Activated CD8-positive, alpha-beta memory T cell treated with anti-CD3 and anti-CD28 coated beads, Interleukin-2, amount 50 U/mL, for 4 hours (primary cell): Measurements from ENCODE around the gene ALDH3B1.

Experiments
- DNase-seq: peaks from one replicate; pipeline ENCODE4 v3.0.0-alpha.2; 2020

The ALDH3B1 gene

DNA sequence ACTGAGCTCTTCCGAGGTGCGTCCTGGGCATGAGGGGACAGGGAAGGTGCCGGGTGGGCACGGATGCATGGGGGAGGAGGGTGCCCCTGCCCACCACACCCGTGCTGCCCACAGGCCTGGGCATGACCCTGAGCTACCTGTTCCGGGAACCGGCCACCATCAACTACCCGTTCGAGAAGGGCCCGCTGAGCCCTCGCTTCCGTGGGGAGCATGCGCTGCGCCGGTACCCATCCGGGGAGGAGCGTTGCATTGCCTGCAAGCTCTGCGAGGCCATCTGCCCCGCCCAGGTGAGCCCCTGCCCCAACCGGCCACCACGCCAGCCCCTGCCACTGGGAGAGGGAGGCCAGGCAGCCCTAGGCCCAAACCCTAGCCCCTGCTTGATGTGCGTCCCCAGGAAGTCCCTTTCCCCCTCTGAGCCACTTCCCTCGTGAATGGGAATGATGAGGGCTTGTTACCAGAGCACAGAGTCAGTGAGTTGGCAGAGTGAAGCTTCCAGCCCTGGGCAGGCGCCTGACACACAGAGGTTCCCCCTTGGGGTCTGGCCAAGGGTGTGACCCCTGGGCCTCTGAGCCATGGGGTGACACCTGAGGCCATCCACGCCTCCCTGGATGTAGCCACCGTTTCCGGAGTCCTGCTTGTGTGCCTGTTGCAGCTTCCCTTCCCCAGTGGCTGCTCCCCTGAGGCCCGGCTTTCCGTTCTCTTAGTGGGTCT, 23.0 kb downstream of the ALDH3B1 start:
- DNase-seq = no peak

DNA sequence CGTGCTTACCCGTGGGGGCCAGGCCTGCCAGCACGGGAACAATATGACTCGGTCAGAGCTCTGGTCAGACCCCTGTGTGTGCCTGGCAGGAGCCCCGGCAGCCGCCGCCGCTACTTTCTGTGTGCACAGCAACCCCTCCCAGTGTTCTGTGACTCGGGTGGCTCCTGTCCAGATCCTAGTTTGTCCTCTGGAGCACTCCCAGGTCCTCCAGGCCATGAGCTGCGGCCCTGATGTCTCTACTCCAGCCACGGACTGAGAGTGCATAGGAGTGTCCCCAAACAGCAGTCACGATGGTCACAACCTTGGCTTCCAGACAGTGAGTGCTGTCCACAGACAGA, 23.6 kb downstream of the ALDH3B1 start:
- DNase-seq = no peak

DNA sequence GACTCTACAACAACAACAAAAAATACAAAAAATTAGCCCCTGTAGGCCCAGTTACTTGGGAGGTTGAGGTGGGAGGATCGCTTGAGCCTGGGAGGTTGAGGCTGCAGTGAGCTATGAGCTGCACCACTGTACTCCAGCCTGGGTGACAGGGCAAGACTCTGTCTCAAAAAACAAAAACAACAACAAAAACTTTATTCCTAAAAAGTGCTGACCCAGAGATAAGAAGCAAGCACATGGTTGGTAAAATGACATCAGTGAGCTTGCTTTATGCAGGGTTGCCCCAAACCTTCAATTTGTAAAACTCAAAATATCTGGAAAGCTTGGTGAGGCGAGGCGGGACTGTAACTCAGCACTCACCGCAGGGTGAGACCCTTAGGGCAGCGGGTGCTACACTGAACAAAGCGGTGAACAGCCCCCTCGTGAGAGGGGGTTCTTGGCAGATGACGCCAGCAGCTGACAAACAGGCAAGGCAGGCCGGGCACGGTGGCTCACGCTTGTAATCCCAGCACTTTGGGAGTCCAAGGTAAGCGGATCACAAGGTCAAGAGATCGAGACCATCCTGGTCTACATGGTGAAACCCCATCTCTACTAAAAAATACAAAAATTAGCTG, 25.2 kb downstream of the ALDH3B1 start:
- DNase-seq = no peak

- no peak for DNase-seq
These were observed 26.1 kb downstream of the ALDH3B1 start for GRCh38 chr11:68036141-68036716.

- no peak for DNase-seq
These were observed 26.7 kb downstream of the ALDH3B1 start for GRCh38 chr11:68036717-68037239.

GRCh38 chr11:68037411-68038225, 27.5 kb downstream of the ALDH3B1 start:
- DNase-seq = no peak

- no peak for DNase-seq
These were observed 28.1 kb downstream of the ALDH3B1 start for GRCh38 chr11:68038226-68038717.

- DNase-seq = peak; percentile 54
These were observed 28.8 kb downstream of the ALDH3B1 start, which contains the start of gene TCIRG1 for GRCh38 chr11:68038718-68039525. TCIRG1 (plus strand) TSS chr11:68039025; CDS start chr11:68041272, 2,247 bp downstream.

GRCh38 chr11:68039526-68040086, 29.5 kb downstream of the ALDH3B1 start:
- DNase-seq = no peak

- DNase-seq = peak; percentile 41
These were observed 30.2 kb downstream of the ALDH3B1 start for GRCh38 chr11:68040101-68040956.

DNA sequence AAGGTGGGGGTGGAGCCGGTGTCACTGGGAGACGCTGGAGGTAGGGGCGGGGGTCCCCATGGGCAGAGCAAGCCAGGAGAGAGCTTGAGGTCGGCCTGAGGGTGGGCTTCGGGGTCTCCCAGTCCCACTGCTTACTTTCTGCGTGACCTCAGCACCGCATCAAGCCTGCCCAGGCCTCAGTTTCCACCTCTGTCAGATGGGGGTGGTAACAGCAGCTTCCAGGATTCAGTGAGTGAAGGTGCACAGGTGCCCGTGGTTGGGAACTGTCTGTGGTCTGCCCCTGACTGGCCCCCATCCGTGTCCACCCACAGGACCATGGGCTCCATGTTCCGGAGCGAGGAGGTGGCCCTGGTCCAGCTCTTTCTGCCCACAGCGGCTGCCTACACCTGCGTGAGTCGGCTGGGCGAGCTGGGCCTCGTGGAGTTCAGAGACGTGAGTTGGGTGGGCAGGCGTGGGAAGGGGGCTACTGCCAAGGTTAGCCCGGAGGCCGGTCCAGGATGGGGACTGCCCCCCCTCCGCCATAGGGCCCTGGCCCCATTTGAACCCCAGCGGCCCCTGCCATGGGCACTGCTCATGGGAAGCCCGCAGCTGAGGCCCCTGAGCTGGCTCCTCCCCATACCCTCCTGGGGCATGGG, 30.9 kb downstream of the ALDH3B1 start:
- DNase-seq = no peak

DNA sequence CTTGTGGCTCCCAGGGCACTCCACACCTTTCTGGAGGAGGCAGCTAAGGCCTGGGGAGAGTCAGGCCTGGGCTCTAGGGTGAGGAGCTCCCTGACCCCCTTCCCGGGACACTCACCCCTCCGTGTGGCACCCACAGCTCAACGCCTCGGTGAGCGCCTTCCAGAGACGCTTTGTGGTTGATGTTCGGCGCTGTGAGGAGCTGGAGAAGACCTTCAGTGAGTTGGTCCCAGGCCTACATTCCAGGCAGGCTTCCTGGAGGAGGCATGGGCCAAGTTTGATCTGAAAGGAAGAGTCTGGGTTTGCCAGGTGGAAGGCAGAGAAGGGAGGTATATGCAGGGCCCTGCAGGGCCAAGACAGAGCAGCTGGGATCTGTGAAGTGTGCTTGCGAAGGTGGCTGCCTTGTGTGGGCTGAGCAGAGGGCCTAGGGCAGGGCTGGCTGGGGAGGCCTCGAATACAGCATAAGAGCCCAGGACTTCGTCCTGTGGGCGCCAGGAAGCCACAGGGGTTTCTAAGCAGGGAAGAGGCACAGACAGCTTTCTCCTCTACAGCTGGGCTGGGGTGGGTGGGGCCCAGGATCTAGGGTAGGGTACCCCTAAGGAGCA, 31.6 kb downstream of the ALDH3B1 start:
- no peak for DNase-seq

GRCh38 chr11:68042219-68043028, 32.3 kb downstream of the ALDH3B1 start:
- DNase-seq = no peak

DNA sequence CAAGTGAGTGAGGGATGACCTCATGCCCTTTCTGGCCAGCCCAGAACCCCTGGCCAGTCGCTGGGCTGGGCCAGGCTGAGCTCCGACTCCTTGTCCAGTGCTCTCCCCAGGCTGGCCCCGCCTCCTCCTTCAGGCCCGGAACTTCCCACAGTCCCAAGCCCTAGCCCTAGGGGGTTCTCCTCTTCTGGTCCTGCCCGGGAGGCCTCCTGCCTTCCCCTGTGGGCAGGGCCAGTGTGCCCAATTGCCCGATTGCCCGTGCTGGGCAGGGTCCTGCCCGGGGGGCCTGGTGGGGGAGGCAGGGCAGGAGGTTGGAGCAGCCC, 32.9 kb downstream of the ALDH3B1 start:
- no peak for DNase-seq

GRCh38 chr11:68043349-68044144, 33.4 kb downstream of the ALDH3B1 start:
- no peak for DNase-seq

DNA sequence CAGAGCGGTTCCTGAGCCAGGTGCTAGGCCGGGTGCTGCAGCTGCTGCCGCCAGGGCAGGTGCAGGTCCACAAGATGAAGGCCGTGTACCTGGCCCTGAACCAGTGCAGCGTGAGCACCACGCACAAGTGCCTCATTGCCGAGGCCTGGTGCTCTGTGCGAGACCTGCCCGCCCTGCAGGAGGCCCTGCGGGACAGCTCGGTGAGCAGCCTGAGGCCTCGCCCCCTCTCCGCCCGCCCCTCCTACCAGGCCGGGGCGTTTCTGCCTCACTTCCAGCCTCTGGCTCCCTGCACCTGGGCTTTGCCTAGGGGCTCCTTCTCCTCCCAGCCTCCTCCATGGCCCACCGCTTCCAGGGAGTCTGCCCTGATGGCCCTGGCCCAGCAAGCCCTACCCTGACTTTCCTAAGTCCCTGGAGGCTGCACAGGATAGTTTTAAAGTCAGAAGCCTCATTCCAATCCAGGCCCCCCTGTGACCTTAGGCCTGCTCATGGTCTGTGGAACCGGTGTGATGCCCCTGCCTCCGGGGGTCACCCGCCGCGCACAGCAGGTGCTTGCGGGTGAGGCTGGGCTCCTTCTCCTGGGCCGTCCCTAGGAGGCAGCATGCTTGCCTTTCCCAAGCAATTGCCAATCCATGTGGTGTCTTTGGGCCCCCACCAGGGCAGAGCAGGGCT, 34.2 kb downstream of the ALDH3B1 start:
- DNase-seq = no peak

DNA sequence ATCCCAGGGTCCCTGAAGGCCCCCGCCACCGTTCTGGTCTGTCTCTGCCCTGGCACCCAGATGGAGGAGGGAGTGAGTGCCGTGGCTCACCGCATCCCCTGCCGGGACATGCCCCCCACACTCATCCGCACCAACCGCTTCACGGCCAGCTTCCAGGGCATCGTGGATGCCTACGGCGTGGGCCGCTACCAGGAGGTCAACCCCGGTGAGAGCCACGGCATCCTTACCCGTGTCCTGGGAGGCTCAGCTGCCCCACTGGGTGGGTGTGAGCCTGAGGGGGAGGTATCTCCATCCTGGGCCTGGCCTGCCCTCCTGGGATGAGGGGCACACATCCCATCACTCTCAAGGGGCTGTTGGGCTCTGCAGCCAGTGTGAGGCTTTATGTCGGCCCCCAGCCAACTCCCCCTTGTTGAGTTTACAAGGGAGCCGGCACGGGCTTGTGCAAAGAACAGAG, 34.8 kb downstream of the ALDH3B1 start:
- no peak for DNase-seq
